ENCODE measurements around the gene UNC5C.

The UNC5C gene

DNA sequence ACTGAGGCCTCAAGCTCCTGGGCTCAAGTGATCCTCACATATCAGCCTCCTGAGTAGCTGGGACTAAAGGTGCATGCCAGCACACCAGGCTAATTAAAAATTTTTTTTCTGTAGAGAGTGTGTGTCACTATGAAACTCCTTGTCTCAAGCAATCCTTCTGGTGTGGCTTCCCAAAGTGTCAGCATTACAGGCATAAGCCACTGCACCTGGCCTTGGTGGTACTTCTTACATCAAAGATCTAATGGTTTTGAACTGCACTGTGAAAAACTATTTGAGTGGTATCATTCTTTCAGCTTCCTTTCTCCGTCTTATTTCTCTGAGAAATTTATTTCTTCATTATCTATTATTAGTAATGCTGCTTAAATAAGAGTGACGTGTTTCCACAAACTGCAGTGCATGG lies 98.5 kb downstream of the UNC5C start:
- no peak overlapping the region for H3K27ac ChIP-seq (ENCODE audit: poor library complexity, severe bottlenecking)
- DNase-seq (ENCODE audit: low spot score) (no peak), ATAC-seq (ENCODE audit: low read depth) (no peak)
- H3K4me3 ChIP-seq (ENCODE audit: severe bottlenecking): no peak overlapping the region
- TF ChIP-seq, protein P1, sequence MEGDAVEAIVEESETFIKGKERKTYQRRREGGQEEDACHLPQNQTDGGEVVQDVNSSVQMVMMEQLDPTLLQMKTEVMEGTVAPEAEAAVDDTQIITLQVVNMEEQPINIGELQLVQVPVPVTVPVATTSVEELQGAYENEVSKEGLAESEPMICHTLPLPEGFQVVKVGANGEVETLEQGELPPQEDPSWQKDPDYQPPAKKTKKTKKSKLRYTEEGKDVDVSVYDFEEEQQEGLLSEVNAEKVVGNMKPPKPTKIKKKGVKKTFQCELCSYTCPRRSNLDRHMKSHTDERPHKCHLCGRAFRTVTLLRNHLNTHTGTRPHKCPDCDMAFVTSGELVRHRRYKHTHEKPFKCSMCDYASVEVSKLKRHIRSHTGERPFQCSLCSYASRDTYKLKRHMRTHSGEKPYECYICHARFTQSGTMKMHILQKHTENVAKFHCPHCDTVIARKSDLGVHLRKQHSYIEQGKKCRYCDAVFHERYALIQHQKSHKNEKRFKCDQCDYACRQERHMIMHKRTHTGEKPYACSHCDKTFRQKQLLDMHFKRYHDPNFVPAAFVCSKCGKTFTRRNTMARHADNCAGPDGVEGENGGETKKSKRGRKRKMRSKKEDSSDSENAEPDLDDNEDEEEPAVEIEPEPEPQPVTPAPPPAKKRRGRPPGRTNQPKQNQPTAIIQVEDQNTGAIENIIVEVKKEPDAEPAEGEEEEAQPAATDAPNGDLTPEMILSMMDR (IDR thresholded peaks at IDR 0.05; ENCODE audit: poor library complexity, severe bottlenecking): no peak
- H3K27me3 ChIP-seq (ENCODE audit: insufficient read depth, poor library complexity, severe bottlenecking): no peaks in the 10 kb centered on the region
- H3K4me1 ChIP-seq (ENCODE audit: insufficient read depth, poor library complexity, severe bottlenecking): no peaks in the 10 kb centered on the region
- no peaks in the 10 kb centered on the region for H3K36me3 ChIP-seq (ENCODE audit: low read depth)
- no peaks in the 10 kb centered on the region for H3K9me3 ChIP-seq (ENCODE audit: severe bottlenecking)

DNA sequence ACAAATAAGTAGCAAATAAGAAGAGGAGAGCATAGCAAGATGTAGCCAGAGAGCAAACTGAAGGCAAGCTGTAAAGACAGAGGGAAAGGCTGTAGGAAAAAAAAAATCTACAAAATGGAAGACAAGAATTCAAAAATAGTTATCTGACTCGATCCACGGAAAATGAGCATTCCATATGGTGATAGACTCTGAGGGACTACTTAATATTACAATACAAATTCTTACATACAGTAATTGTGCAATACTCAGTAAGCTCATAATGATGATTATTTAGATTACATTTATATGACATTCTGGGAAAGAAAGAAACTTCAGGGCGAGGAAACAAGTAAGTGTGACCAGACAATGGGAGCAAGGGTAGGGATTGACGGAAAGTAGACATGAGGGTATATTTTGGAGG lies 102.6 kb downstream of the UNC5C start:
- Histone ChIP-seq H3K27me3 (ENCODE audit: insufficient read depth, poor library complexity, severe bottlenecking) (no peaks in the 10 kb centered on the region), H3K27ac (ENCODE audit: poor library complexity, severe bottlenecking) (no peak overlapping the region), H3K36me3 (ENCODE audit: low read depth) (no peaks in the 10 kb centered on the region), H3K4me3 (ENCODE audit: severe bottlenecking) (no peak overlapping the region), H3K9me3 (ENCODE audit: severe bottlenecking) (no peaks in the 10 kb centered on the region), H3K4me1 (ENCODE audit: insufficient read depth, poor library complexity, severe bottlenecking) (no peaks in the 10 kb centered on the region)
- no peak for DNase-seq (ENCODE audit: low spot score)
- TF ChIP-seq, protein P1 (IDR thresholded peaks at IDR 0.05; ENCODE audit: poor library complexity, severe bottlenecking): no peak
- no peak for ATAC-seq (ENCODE audit: low read depth)

DNA sequence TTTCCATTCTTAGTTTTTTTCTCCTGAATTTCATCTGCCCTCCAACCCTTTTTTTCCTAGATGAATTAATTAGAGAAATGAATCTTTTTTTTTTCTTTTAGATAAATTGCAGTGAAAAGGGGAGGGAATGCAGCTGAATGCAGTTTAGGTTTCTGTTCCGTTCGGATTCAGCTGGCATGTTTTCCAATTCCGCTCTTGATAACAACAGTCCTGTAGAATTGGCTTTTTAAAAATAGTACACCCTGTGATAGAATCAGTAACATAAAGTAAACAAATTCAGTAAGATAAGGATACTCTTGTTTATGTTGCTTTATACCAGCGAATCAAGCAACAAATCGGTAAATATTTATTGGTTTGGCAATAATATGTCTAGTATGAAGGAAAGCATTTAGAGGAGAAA lies 103.5 kb downstream of the UNC5C start:
- no peaks in the 10 kb centered on the region for H3K4me1 ChIP-seq (ENCODE audit: insufficient read depth, poor library complexity, severe bottlenecking)
- no peak overlapping the region for H3K4me3 ChIP-seq (ENCODE audit: severe bottlenecking)
- H3K27me3 ChIP-seq (ENCODE audit: insufficient read depth, poor library complexity, severe bottlenecking): no peaks in the 10 kb centered on the region
- H3K36me3 ChIP-seq (ENCODE audit: low read depth): no peaks in the 10 kb centered on the region
- ATAC-seq (ENCODE audit: low read depth) (no peak), DNase-seq (ENCODE audit: low spot score) (no peak)
- H3K9me3 ChIP-seq (ENCODE audit: severe bottlenecking): no peaks in the 10 kb centered on the region
- TF ChIP-seq, protein P1 (IDR thresholded peaks at IDR 0.05; ENCODE audit: poor library complexity, severe bottlenecking): no peak
- H3K27ac ChIP-seq (ENCODE audit: poor library complexity, severe bottlenecking): no peak overlapping the region

DNA sequence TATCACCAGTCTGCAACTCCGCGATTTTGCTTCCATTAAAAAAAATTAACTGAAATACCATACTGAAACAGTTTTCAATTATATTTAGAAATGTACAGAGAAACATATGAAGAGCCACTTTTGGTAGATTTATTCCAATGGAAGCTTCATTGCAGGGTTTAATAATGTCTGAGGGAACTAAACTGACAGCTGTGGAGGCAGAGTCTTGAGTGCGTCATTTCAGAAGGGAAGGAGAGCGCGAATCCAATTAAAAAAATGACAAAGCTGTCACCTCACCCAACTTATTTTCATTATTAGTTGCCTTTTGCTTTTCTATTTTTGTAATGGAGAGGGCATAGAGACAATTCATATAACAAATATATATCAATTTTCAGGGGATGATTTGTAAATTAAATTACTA lies 104.0 kb downstream of the UNC5C start:
- no peak overlapping the region for H3K4me3 ChIP-seq (ENCODE audit: severe bottlenecking)
- no peaks in the 10 kb centered on the region for H3K27me3 ChIP-seq (ENCODE audit: insufficient read depth, poor library complexity, severe bottlenecking)
- H3K27ac ChIP-seq (ENCODE audit: poor library complexity, severe bottlenecking): no peak overlapping the region
- TF ChIP-seq, protein P1 (IDR thresholded peaks at IDR 0.05; ENCODE audit: poor library complexity, severe bottlenecking): no peak
- no peaks in the 10 kb centered on the region for H3K36me3 ChIP-seq (ENCODE audit: low read depth)
- ATAC-seq (ENCODE audit: low read depth) (no peak), DNase-seq (ENCODE audit: low spot score) (no peak)
- no peaks in the 10 kb centered on the region for H3K4me1 ChIP-seq (ENCODE audit: insufficient read depth, poor library complexity, severe bottlenecking)
- no peaks in the 10 kb centered on the region for H3K9me3 ChIP-seq (ENCODE audit: severe bottlenecking)

DNA sequence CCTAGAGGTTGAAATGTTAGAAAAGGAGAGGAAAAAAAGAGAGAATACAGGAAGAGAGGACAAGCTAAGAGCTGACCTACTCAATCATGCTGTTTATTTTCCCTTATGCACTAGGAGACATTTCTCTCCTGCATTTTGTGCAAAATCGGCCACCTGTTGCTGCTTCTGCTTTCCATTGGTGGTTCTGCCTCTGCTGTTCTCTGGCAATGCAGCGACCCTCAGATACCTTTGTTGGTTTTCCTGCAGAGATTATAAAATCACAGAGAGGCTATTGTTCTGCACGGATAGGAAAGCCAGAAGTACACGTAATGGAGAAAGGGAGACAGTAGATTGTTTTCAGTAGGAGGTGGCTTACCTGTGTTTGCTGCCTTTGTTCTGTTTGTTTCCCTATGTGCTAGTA lies 108.9 kb downstream of the UNC5C start:
- ATAC-seq (ENCODE audit: low read depth): no peak
- H3K4me3 ChIP-seq (ENCODE audit: severe bottlenecking): no peak overlapping the region
- no peaks in the 10 kb centered on the region for H3K4me1 ChIP-seq (ENCODE audit: insufficient read depth, poor library complexity, severe bottlenecking)
- no peaks in the 10 kb centered on the region for H3K9me3 ChIP-seq (ENCODE audit: severe bottlenecking)
- DNase-seq (ENCODE audit: low spot score): no peak
- no peaks in the 10 kb centered on the region for H3K27me3 ChIP-seq (ENCODE audit: insufficient read depth, poor library complexity, severe bottlenecking)
- H3K27ac ChIP-seq (ENCODE audit: poor library complexity, severe bottlenecking): no peak overlapping the region
- H3K36me3 ChIP-seq (ENCODE audit: low read depth): no peaks in the 10 kb centered on the region
- TF ChIP-seq, protein P1 (IDR thresholded peaks at IDR 0.05; ENCODE audit: poor library complexity, severe bottlenecking): no peak
